Measurements from ENCODE around the gene SERPINA3. TPM values are rescaled to one million over a fixed set of nuclear protein-coding genes. Genes with fewer than 3 reads are reported as not detected.
"Not testable (repeated sequence)": the region's sequence is repeated elsewhere in the genome, so short reads cannot be mapped to it uniquely, and the experiment has no call there.

SERPINA3 gene
- total RNA-seq, 2 donors from 2014 or later, result 396 to 1,783 TPM

DNA sequence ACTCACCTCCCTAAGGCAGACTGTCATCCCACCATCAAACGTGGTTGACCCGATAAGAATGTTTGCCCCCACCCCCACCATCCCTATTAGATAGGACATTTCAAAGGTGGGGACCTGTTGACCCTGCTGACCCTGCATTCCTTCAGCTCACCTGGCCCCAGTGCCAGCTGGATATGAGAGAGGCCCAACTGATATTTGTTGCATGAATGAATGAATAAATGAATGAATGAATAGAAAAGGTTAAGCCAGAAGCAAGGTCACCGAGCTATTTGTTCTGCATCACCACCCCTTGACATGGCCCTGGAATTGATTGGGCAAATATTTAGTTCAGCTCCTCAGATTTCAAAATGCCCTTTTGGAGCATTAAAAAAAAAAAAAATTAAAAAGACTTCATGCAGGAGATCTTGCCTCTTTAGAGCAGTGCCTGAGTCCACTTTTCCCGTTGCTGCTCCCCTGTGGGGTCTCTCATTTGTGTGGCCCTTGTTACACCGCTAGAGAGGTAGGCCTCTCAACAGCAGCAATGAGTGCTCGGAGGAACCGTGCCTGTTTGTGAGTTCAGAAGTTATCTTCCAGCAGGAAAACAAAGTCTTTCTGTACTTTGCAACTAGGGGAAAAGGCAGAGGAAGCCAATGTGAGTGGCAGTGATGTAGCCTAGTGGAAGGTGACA lies 39.4 kb upstream of the SERPINA3 start:
- WGBS, 2 donors, result 13 to 18% methylated on average over 7 of the region's 7 CpGs

DNA sequence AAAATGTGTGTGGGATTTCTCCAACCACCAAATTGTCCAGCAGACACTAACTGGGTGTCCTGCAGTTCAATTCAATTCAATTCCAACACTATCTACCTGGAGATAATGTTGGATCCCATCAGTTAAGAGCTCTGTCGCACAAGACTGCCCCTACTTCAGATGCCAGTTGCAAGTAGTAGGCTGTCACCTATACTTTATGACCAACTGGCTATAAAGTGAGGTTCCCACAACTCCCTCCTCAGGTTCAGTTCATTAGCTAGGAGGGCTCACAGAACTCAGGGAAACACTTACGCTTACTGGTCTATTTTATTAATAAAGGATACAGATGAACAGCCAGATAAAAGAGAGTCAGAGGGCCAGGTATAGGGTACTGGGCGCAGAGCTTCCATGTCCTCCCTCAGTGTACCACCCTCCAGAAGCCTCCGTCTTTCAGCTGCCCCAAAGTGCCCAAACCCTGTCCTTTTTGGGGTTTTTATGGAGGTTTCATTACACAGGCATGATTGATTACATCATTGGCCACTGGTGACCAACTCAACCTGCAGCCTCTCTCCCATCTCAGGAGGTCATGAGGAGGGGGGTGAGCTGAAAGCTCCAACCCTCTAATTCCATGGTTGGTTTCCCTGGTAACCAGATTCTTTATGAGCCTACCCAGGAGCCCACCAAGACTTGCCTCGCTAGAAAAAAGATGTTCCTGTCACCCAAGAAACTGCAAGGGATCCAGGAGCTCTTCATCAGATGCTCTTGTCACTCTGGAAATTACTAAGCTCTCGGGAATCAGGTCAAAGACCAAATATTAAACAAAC lies 38.5 kb upstream of the SERPINA3 start:
- 79 to 86% methylated on average over 6 of the region's 6 CpGs for WGBS, 2 donors
- peak overlapping the region; percentile 57 to 75 (median 66) for H3K27ac ChIP-seq
- peak in 1 of 4 donors; percentile 6 for DNase-seq

More for the DNA sequence above, 39.4 kb upstream of the SERPINA3 start:
- Histone ChIP-seq H3K4me1 (peaks cover 69% of the 10 kb centered on the region), H3K27me3 (no peaks in the 10 kb centered on the region), H3K9me3 (no peaks in the 10 kb centered on the region), H3K36me3 (replicated peaks in 1 of 2; ENCODE audit: insufficient read depth in 1 of 2, low read depth in 2 of 2) (peaks cover 4 to 5% of the 10 kb centered on the region in 2 donors), H3K4me3 (no peak overlapping the region), H3K27ac (peak overlapping the region; percentile 57 to 75 (median 66))
- DNase-seq (peak in 2 of 4 donors; percentile 25 to 61), ATAC-seq (peak; percentile 66)
- intact Hi-C loops (cut with DNase I), result no loop called here
- TF ChIP-seq, protein P1, sequence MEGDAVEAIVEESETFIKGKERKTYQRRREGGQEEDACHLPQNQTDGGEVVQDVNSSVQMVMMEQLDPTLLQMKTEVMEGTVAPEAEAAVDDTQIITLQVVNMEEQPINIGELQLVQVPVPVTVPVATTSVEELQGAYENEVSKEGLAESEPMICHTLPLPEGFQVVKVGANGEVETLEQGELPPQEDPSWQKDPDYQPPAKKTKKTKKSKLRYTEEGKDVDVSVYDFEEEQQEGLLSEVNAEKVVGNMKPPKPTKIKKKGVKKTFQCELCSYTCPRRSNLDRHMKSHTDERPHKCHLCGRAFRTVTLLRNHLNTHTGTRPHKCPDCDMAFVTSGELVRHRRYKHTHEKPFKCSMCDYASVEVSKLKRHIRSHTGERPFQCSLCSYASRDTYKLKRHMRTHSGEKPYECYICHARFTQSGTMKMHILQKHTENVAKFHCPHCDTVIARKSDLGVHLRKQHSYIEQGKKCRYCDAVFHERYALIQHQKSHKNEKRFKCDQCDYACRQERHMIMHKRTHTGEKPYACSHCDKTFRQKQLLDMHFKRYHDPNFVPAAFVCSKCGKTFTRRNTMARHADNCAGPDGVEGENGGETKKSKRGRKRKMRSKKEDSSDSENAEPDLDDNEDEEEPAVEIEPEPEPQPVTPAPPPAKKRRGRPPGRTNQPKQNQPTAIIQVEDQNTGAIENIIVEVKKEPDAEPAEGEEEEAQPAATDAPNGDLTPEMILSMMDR (IDR thresholded peaks at IDR 0.05), result no peak
- no peak for TF ChIP-seq POLR2A (IDR thresholded peaks at IDR 0.05)

DNA sequence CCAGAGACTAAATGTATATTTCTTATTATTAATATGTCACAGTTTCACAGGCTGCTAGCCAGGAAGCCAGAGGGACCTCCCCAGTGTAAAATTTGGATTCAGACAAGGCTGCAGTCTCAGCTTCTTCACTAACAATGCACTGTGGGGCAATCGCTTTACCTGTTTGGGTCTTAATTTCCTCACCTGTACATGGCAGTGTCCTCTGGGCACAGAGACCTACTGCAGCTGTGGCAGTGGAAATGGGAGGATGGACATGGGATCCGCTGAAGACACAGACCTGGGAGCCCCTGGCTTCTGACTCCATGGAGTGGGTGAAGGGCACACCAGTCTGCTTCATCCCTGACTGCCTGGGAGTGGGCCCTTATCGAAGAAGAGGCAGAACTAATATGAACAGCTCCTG lies 37.9 kb upstream of the SERPINA3 start:
- H3K27me3 ChIP-seq, result no peaks in the 10 kb centered on the region
- ATAC-seq (no peak), DNase-seq (peak in 1 of 4 donors; percentile 8)
- peaks cover under 1 to 3% of the 10 kb centered on the region in 2 donors for H3K36me3 ChIP-seq (replicated peaks in 1 of 2; ENCODE audit: insufficient read depth in 1 of 2, low read depth in 2 of 2)
- H3K4me3 ChIP-seq, result no peak overlapping the region
- peak overlapping the region in 2 of 4 donors; percentile 66 to 75 for H3K27ac ChIP-seq
- intact Hi-C loops (cut with DNase I), result no loop called here
- 74 to 93% methylated on average over 3 of the region's 3 CpGs for WGBS, 2 donors
- no peaks in the 10 kb centered on the region for H3K9me3 ChIP-seq
- TF ChIP-seq POLR2A (IDR thresholded peaks at IDR 0.05), result no peak
- TF ChIP-seq, protein P1 (IDR thresholded peaks at IDR 0.05), result no peak
- peaks cover 69% of the 10 kb centered on the region for H3K4me1 ChIP-seq

More for the DNA sequence above, 38.5 kb upstream of the SERPINA3 start:
- no peaks in the 10 kb centered on the region for H3K9me3 ChIP-seq
- intact Hi-C loops (cut with DNase I), result no loop called here
- peaks cover 3 to 4% of the 10 kb centered on the region in 2 donors for H3K36me3 ChIP-seq (replicated peaks in 1 of 2; ENCODE audit: insufficient read depth in 1 of 2, low read depth in 2 of 2)
- no peaks in the 10 kb centered on the region for H3K27me3 ChIP-seq
- no peak overlapping the region for H3K4me3 ChIP-seq
- peaks cover 69% of the 10 kb centered on the region for H3K4me1 ChIP-seq
- no peak for ATAC-seq
- TF ChIP-seq, protein P1 (IDR thresholded peaks at IDR 0.05), result no peak
- TF ChIP-seq POLR2A (IDR thresholded peaks at IDR 0.05), result no peak

DNA sequence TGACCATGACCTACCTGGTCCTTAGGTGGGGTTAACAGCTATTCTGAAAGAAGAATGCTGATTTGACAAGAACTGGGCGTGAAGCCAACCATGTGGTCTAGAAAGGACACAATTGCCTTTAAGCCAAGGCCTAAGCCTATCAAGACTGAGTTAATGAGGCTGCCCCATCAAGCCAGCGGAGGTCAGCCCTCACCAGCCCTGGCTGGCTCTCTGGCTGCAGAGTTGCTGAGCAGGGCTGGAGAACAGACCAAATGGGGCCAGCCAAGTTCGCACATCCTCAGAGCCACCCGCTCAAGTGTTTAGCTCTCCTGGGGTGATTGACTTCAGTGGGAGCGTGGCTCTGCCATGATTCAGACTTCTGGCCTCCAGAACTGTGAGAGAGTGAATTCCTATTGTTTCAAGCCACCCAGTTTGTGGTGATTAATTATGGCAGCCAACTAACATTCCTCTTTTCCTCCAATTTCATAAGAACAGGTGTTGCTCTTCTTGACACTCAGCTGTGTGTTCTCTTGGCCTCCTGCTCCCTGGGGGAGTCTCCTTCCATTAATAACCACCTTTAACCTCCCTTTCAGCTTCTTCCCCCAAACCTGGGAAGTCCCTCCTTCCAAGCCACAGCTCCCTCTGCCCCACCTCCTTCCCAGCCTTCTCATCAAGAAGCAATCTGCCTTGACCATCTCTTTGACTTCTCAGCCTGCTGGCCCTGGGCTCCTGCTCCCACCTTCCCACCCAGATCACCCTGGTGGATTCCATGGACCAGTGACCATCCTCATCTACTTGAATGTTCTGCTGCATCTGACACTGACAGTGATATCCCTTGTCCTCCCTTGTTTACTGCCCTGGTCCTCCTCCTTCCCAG lies 36.2 kb upstream of the SERPINA3 start:
- H3K36me3 ChIP-seq (replicated peaks in 1 of 2; ENCODE audit: insufficient read depth in 1 of 2, low read depth in 2 of 2), result no peaks in the 10 kb centered on the region
- ATAC-seq (peak; percentile 68), DNase-seq (peak; percentile 66 to 82 (median 77))
- H3K27me3 ChIP-seq, result no peaks in the 10 kb centered on the region
- no peaks in the 10 kb centered on the region for H3K9me3 ChIP-seq
- 51 to 53% methylated on average over 2 to 5 of the region's 5 CpGs for WGBS, 2 donors
- H3K27ac ChIP-seq, result peak overlapping the region; percentile 59 to 75 (median 67)
- intact Hi-C loops (cut with DNase I), result no loop called here
- H3K4me3 ChIP-seq, result no peak overlapping the region
- peaks cover 70% of the 10 kb centered on the region for H3K4me1 ChIP-seq
- TF ChIP-seq, protein P1 (IDR thresholded peaks at IDR 0.05), result no peak
- no peak for TF ChIP-seq POLR2A (IDR thresholded peaks at IDR 0.05)

DNA sequence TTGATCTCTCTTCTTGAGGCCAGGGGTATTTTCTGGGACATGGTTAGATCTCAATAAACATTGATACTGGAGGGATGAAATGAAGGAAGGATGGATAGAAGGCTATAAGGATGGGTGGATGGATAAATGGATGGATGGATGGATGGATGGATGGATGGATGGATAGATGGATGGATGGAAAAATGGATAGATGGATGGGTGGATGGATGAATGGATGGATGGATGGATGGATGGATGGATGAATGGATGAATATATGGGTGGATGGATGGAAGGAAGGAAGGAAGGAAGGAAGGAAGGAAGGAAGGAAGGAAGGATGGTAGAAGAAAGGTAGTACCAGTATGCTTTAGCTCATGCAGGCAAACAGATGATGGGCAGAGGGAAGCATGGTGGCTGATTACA lies 34.7 kb upstream of the SERPINA3 start:
- H3K36me3 ChIP-seq (replicated peaks in 1 of 2; ENCODE audit: insufficient read depth in 1 of 2, low read depth in 2 of 2); intact Hi-C loops (cut with DNase I); DNase-seq; H3K27me3 ChIP-seq; H3K9me3 ChIP-seq; ATAC-seq; H3K4me3 ChIP-seq: not testable (repeated sequence)
- Histone ChIP-seq H3K4me1 (peaks cover 70% of the 10 kb centered on the region), H3K27ac (peak overlapping the region in 1 of 4 donors; percentile 75)
